Middle frontal gyrus (tissue), 1 donor: ENCODE data around the gene ZDHHC3.

Experiments
- DNase-seq: peaks from one replicate; pipeline ENCODE4 v3.0.0-alpha.2; 2015; ENCODE audit warnings: low spot score; ENCODE audit errors: extremely low spot score

The ZDHHC3 gene

DNA sequence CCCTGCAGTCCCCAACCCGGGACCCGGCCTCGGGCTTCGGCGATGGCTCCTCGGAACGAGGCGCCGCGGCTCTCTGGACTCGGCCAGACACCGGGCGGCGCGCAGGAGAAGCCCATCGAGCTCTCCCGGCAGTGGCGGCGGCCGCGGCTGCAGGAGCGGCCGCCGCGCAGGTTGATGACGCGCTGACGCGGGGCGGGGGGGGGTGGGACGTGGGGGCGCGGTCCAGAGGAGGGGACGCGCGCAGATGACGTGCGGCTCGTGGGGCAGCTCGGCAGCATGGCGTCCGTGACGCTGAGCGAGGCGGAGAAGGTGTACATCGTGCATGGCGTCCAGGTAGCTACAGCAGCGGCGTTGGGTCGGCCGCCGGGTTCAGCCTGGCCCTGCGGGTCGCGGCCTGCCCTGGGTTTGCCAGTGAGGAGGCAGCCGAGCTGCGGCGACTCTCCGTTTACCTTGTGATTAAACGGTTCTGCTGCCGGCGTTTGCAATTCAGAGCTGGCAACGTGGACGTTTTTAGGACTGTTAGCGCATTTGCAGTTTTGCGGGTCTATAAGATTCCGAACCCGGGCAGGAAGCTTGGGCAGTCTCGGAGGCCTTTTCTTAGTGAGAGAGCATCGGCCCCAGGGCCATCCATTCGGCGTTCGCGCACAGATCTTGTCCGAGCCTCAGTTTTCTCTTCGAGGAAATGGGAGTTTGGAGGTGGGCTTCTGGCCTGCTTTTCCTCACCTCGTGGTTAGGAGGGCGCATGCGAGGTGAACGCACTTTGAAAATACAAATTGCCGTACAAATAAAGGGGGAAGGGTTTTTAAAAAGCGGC is at the start of gene ZDHHC3, which contains the start of gene EXOSC7:
Gene ZDHHC3 (minus strand): TSS at position 173 of the 814 bp plus-strand sequence. CDS start 16,738 bp downstream, outside the sequence.
Gene EXOSC7 (plus strand): TSS at position 243 of the 814 bp plus-strand sequence. CDS start 34 bp downstream, at position 277.
- peak; percentile 78 for DNase-seq

GRCh38 chr3:45024542-45025255 is 48.7 kb upstream of the ZDHHC3 start:
- DNase-seq: no peak

DNA sequence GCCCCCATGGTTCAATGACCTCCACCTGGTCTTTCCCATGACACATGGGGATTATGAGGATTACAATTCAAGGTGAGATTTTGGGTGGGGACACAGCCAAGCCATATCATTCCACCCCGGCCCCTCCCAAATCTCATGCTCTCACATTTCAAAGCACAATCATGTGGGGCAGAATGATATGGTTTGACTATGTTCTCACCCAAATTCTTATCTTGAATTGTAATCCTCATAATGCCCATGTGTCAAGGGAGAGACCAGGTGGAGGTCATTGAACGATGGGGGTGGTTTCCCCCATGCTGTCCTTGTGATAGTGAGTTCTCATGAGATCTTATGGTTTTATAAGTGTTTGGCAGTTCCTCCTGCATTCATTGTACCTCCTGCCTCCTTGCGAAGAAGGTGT is 47.7 kb upstream of the ZDHHC3 start:
- DNase-seq: no peak

GRCh38 chr3:45021524-45022297 is 45.7 kb upstream of the ZDHHC3 start:
- no peak for DNase-seq

DNA sequence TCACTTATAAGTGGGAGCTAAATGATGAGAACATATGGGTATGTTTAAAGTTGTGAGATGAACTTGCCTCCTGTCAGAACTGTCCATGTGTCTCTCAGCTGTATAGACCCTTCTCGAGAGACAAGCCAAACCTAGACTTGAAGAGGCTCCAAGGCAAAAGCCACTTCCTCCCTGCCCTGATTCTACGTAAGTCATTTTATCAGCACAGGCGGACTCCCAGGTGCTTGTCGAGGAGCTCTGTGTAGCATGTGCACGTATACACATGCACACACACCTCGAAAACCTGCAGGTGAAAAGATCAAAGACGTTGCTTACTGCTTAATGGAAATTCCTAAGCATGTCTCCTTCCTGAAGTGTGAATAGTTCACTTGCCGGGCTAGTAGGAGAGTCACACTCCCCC is 44.6 kb upstream of the ZDHHC3 start:
- DNase-seq: no peak

GRCh38 chr3:45017821-45018220 is 41.8 kb upstream of the ZDHHC3 start:
- no peak for DNase-seq

DNA sequence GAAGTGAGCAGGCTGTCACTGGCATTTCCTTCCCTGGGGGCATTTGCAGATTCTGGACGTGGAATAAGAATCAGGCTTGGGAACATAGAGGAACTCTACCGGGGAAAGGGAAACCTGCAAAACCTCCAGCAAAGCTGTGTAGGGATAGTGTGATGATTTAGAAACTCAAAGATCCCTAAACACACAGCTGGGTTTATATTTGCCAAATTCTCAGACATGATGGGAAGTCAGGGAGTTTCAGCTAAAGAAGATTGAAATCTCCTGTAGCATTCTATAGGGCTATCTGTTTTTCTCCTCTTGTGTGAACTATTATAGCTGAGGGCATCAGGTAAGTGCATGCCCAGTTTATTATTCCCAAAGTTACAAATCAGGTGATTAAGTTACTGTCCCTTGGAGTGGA is 40.9 kb upstream of the ZDHHC3 start:
- no peak for DNase-seq

GRCh38 chr3:45012577-45012976 is 36.6 kb upstream of the ZDHHC3 start:
- DNase-seq: no peak

DNA sequence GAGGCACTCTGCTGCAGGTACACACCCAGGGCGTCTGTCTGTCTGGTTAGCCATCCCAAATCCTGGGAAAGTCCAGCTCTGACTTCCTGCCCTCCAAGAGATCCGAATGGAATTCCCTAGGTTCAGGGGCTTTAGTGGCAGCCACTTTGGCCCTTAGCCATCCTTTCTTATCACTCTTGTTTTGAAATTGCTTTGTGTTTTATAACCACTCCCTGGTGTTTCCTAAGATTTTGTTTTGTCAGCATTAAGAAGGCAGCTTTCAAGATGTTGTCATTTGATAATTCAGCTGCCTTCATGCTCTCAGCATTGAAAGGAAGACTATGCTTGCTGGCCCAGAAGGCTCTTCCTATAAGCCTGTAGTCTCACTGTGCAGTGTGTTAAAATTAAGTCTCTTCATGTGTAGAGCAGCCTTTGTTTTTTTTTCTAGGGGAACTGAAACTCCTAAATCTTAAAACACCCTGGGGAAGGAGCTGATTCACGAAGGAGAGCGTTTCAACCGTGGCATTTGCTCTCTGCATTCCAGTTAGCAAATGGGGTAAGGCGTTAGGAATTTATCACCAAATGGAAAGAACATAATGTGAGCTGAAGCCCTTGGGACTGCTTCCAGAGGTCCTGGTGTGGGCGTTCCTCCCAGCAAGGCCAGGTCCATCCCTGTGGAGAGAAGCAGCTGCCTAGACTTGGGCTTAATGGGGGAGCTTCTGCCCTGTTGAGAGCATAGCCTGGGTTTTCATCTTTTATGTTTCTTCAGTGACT is 36.0 kb upstream of the ZDHHC3 start:
- no peak for DNase-seq

DNA sequence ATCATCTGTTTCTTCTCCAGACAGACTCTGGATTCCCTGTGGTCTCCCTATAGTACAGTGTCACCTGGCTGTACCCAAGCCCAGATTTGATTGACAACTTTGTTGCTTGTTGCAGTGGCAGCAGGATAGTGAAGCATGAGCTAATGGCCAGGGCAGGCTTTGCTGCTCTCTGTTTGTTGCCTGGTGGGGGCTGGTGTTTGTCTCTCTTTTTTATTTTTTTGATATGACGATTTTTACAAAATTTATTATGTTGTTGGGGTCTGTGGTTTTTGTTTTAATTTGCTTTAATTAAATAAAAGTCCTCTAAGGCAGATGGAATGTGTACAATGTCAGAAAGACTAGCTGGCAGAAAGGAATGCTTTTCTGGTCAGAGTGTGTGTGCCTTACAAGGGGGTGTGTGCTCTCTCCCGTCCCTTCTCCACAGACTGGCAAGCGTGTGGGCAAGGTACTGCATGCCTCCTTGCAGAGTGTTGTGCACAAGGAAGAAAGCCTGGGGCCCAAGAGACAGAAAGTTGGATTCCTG is 34.9 kb upstream of the ZDHHC3 start:
- DNase-seq: no peak

DNA sequence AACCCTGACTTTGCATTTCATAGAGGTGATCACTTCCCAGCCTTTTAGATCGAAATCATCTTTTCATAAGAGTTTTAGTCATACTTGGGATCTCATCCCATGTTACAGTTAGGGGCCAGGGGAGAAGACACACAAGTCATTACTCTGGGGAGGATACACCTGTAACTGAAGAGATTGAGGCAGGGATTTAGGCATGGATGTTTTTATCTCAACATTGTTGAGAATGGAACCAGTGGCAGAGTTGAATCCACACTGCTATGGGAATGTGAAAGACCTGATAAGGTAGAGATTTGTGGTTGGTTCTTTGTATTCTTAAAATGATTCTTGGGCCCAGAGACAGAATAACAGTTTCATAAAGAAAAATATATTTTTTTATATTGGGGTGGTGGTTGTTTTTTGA is 33.9 kb upstream of the ZDHHC3 start:
- no peak for DNase-seq

DNA sequence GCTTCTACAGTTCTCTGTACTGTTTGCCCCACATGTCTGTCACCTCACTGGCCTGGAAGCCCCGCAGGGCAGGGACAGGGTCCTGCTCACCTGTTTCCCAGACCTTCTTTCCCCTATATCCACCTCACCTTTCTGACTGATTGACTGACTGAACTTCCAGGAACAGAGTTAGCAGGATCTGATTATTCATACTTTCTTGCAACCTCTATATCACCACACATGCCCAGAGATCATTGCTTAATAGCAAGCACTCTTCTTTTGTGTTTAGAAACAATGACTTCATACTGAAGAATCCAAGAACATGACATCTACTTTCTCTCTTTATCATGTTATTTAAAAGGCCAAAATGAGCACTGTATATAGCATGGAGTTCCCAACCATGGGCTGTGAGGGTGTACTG is 32.1 kb upstream of the ZDHHC3 start:
- DNase-seq: no peak

- no peak for DNase-seq
These were observed 31.1 kb upstream of the ZDHHC3 start for GRCh38 chr3:45007091-45007490.

DNA sequence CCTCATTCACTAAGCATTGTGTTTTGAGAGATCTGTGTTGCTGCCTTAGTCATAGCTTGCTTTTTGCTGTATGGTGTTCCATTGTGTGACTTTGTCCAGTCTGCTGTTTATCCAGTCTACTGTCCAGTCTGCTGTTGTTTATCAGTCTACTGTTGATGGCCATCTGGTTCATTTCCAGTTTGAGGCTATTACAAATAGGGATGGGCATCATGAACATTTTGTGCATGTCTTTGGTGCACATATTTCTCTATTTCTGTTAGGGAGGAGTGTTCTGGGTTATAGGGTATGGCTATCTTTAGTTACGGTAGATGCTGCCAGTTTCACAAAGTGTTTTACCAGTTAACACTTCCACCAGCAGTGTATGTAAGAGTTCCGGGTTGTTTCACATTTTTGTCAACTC is 27.9 kb upstream of the ZDHHC3 start:
- DNase-seq: no peak

DNA sequence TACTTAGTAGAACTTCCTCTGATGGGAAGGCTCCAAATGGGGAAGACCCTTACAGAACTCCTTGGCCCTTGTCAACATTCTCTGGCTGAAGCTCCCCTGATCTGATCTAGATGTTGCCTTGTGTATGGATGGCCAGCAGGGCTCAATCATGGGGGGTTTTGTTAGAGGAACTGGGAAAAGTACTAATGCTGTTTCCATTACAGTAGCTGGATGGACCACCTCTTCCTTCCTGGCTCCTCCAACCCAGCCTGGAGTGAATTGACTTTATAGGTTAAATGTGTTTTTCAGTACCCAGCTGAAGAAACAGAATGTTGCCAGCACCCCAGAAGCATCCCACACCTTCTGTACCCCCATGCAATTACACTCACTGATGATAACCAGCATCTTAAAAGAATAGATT is 27.4 kb upstream of the ZDHHC3 start:
- DNase-seq: no peak

DNA sequence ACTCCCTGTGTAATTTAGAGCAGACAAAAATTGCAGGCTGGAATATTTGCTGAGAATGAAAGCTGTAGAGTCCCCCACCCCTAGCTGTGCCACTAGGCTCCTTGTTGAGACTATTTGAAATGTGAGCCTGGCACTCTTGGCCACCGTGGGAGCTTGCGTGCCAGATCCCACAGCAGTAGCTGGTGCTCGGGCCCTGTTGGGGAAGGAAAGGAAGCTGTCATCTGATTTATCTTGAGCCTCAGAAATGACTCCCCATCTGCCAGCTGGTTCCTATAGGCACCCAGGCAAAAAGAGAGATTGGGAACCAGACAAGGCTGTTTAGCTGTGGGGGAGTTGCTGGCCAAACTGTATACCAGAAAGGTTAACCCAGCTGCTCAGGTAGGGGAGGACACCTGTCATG is 26.7 kb upstream of the ZDHHC3 start:
- no peak for DNase-seq

GRCh38 chr3:45002139-45002660 is 26.2 kb upstream of the ZDHHC3 start:
- DNase-seq: no peak

GRCh38 chr3:45001738-45002137 is 25.8 kb upstream of the ZDHHC3 start:
- DNase-seq: no peak

GRCh38 chr3:45000823-45001222 is 24.8 kb upstream of the ZDHHC3 start:
- DNase-seq: no peak

DNA sequence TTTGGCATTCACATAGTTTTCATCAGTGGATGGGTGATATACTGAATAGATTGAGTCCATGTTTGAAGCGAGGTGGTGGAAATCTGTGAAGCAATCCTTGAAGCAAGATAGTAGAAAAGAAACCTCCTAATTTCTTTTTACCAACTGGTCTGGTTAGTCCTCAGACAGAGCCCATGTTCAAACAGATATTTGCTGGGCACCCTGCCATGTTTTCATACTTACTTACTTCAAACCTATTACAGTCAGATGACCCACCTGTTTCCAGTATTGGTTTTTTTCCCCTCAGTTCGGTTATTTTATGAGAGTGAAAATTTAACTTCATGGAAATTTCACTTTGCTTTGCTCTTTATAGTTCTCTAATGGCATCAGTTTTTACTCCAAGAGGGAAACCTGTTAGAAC is 23.8 kb upstream of the ZDHHC3 start:
- no peak for DNase-seq

GRCh38 chr3:44996556-44996969 is 20.6 kb upstream of the ZDHHC3 start:
- no peak for DNase-seq
